Neural cell (in vitro differentiated cells): Measurements from ENCODE around the gene WIZ.

Source experiments
- CTCF ChIP-seq: fragments of 450-650 bp; IDR thresholded peaks from 2 replicates; pipeline ENCODE4 v1.5.1; 2014; ENCODE audit warnings: antibody characterized with exemption, mild to moderate bottlenecking, moderate library complexity; ENCODE audit not compliant: poor library complexity, severe bottlenecking
- EP300 ChIP-seq: fragments of 450-650 bp; conservative IDR thresholded peaks from 2 replicates; pipeline ENCODE4 v1.6.1; 2014; ENCODE audit warnings: antibody characterized with exemption, mild to moderate bottlenecking, moderate library complexity; ENCODE audit not compliant: poor library complexity, severe bottlenecking
- EZH2 ChIP-seq: fragments of 200-600, 300-800 bp; shearing (Covaris generic), sonication (generic); IDR thresholded peaks from 2 replicates; pipeline ENCODE4 v1.6.1; 2014; ENCODE audit warnings: antibody characterized with exemption, low read length, borderline replicate concordance, mild to moderate bottlenecking; ENCODE audit not compliant: insufficient read depth, poor library complexity, severe bottlenecking
- MXI1 ChIP-seq: fragments of 450-650 bp; conservative IDR thresholded peaks from 2 replicates; pipeline ENCODE4 v1.6.1; 2014; ENCODE audit warnings: antibody characterized with exemption, mild to moderate bottlenecking; ENCODE audit not compliant: poor library complexity, severe bottlenecking
- POLR2AphosphoS5 ChIP-seq: IDR thresholded peaks from 2 replicates; pipeline ENCODE4 v1.6.1; 2012
- RAD21 ChIP-seq: fragments of 450-650 bp; conservative IDR thresholded peaks from 2 replicates; pipeline ENCODE4 v1.6.1; 2014; ENCODE audit warnings: antibody characterized with exemption, mild to moderate bottlenecking, moderate library complexity
- REST ChIP-seq: IDR thresholded peaks from 2 replicates; pipeline ENCODE4 v1.6.1; 2012; ENCODE audit warnings: borderline replicate concordance
- TAF1 ChIP-seq: IDR thresholded peaks from 2 replicates; pipeline ENCODE4 v1.6.1; 2012; ENCODE audit warnings: low read depth

- TF ChIP-seq CTCF (no peak), RAD21 (no peak), EZH2 (no peak), TAF1 (no peak), REST (no peak), MXI1 (no peak), POLR2AphosphoS5 (no peak), EP300 (no peak)
Observed at GRCh38 chr19:15439078-15439799, 10.5 kb downstream of the WIZ start.
